Measurements from ENCODE around the gene ZNF592.

ZNF592 gene

GRCh38 chr15:84831028-84831427 lies 82.6 kb downstream of the ZNF592 start:
- DNase-seq: no peak

- DNase-seq: no peak
These were observed 83.2 kb downstream of the ZNF592 start for GRCh38 chr15:84831613-84832012.

- no peak for DNase-seq
These were observed 84.2 kb downstream of the ZNF592 start for GRCh38 chr15:84832448-84833040.

GRCh38 chr15:84833447-84834228 lies 85.2 kb downstream of the ZNF592 start:
- DNase-seq: no peak

GRCh38 chr15:84834229-84834955 lies 86.0 kb downstream of the ZNF592 start:
- no peak for DNase-seq

GRCh38 chr15:84834969-84835368 lies 86.6 kb downstream of the ZNF592 start:
- no peak for DNase-seq

GRCh38 chr15:84835661-84836337 lies 87.4 kb downstream of the ZNF592 start:
- no peak for DNase-seq

GRCh38 chr15:84836844-84837243 lies 88.5 kb downstream of the ZNF592 start:
- DNase-seq: no peak

- no peak for DNase-seq
These were observed 91.3 kb downstream of the ZNF592 start for GRCh38 chr15:84839714-84840113.

DNA sequence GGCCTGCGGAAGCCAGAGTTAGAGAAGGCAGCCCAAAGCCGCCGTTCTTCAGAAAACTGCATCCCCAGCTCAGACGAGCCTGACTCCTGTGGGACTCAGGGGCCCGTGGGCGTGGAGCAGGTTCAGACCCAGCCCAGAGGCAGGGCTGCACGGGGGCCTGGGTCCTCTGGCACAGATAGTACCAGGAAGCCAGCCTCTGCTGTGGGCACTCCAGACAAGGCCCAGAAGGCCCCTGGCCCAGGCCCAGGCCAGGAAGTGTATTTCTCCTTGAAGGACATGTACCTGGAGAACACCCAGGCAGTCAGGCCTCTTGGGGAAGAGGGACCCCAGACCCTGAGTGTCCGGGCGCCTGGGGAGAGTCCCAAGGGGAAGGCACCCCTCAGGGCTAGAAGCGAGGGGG lies 91.9 kb downstream of the ZNF592 start:
- DNase-seq: no peak

DNA sequence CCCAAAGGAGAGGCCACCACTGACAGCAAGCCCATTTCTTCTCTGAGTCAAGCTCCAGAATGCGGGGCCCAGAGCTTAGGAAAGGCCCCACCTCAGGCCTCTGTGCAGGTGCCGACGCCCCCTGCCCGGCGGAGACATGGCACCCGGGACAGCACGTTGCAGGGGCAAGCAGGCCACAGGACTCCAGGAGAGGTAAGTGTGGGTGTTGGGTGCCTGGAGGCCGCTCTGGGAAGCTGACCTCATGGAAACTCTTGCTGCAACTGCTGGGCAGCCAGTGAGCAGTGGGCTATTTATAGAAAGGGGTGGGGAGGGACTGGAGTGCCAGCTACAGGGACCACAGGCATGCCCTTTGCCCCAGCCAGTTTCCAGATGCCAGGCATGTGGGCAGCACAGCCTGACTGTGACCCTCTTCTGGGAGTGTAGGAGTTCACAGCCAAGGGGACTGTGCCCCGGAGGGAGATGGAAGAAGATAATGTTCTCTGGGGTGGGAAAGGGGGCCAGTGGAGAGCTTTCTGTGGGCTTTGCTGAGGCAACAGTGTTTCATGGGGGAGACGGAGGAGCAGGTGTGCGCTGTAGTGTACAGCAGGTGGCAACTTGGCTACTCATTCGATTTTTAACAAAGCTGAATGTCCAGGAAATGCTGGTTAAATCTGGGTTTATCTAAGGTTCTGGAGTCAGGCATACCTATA lies 92.5 kb downstream of the ZNF592 start:
- DNase-seq: no peak

- no peak for DNase-seq
These were observed 94.4 kb downstream of the ZNF592 start for GRCh38 chr15:84842781-84843180.

DNA sequence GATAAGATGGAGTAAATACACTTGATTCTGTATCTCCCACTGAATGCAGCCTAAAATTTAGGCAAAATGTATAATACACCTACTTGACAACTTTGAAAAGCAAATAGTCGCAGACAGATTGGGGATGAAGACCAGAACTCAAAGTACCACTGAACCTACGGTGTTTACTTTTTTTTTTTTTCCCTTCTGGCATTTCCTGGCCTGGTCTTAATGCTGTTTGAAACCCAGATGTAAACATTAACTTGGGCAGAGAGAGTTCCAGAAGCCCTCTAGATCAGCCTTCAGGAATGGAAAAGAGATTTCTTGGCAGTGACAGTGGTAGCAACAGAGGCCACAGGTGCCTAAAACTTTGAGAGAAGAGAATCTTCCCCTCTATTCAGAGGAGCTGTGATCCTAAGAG lies 96.6 kb downstream of the ZNF592 start:
- no peak for DNase-seq

DNA sequence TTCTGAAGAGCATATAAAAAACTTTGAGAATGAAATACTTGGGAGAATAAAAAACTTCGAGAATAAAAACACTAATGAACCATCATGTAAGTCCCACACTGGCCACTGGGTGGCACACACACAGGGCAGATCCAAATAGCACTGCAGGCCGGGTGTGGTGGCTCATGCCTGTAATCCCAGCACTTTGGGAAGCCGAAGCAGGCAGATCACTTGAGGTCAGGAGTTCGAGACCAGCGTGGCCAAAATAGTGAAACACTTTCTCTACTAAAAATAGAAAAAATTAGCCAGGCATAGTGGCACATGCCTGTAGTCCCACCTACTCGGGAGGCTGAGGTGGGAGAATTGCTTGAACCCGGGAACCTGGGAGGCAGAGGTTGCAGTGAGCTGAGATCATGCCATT lies 97.2 kb downstream of the ZNF592 start:
- peak; percentile 43 to 65 for DNase-seq

DNA sequence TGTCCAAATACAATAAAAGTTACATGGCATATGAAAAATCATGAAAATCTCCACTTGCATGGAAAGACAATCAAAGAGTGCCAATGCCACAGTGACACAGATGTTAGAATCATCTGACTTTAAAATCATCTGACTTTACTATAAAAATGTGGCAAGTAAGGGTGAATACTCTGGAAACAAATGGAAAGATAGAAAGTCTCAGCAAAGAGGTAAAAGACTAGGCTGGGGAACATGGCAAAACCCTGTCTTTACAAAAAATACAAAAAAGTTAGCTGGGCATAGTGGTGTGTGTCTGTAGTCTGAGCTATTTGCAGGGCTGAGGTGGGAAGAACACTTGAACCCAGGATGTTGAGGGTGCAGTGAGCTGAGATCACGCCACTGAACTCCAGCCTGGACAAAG lies 97.9 kb downstream of the ZNF592 start:
- DNase-seq: no peak

- DNase-seq: no peak
These were observed 99.0 kb downstream of the ZNF592 start for GRCh38 chr15:84847382-84847781.

- no peak for DNase-seq
These were observed 103.8 kb downstream of the ZNF592 start for GRCh38 chr15:84852212-84852611.

GRCh38 chr15:84855136-84855535 lies 106.7 kb downstream of the ZNF592 start:
- DNase-seq: no peak

GRCh38 chr15:84855765-84856164 lies 107.4 kb downstream of the ZNF592 start:
- DNase-seq: no peak
